Fibroblast of lung (primary cell): ENCODE results near the gene C3orf70.

Experiments used
- CTCF ChIP-seq, 2 donors: IDR thresholded peaks in 1 of 2; conservative IDR thresholded peaks in 1 of 2; 1 replicate in 1 of 2; 2 replicates in 1 of 2; pipeline ENCODE4 v1.5.1; 2011 to 2012; ENCODE audit warnings: low read length in 2 of 2, control low read depth in 1 of 2, inconsistent platforms in 1 of 2, low read depth in 1 of 2, mild to moderate bottlenecking in 1 of 2
- EZH2 ChIP-seq: IDR thresholded peaks from 2 replicates; pipeline ENCODE4 v1.5.1; 2012; ENCODE audit warnings: low read length, control low read depth, mild to moderate bottlenecking; ENCODE audit errors: missing control alignments

- TF ChIP-seq CTCF (conservative IDR thresholded peaks at IDR 0.05 in 1 of 2, IDR thresholded peaks at IDR 0.05 in 1 of 2; ENCODE audit: low read depth in 1 of 2, low read length in 2 of 2) (no peak), EZH2 (no peak)
Observed at GRCh38 chr3:185115371-185115770, 37.5 kb downstream of the C3orf70 start.
